Measurements from ENCODE around the gene GATA5. TPM values are rescaled to one million over a fixed set of nuclear protein-coding genes. Genes with fewer than 3 reads are reported as not detected.

The GATA5 gene
- polyA plus RNA-seq, 1 experiment, result not detected

GRCh38 chr20:62501801-62502495, 26.2 kb upstream of the GATA5 start:
- ChIA-PET CTCF (no interaction called here), POLR2A (no interaction called here)
- H3K9me3 ChIP-seq (ENCODE audit: control insufficient read depth, insufficient read depth, low read length), result no peaks in the 10 kb centered on the region; the same call in 1 of the 2 replicates
- H3K4me3 ChIP-seq (ENCODE audit: low read depth, low read length), result no peak overlapping the region
- peaks cover 5% of the 10 kb centered on the region for H3K27me3 ChIP-seq (ENCODE audit: control insufficient read depth, insufficient read depth, low read length)
- no peak for TF ChIP-seq CTCF (IDR thresholded peaks at IDR 0.05; ENCODE audit: low read depth, low read length)
- no peak for DNase-seq (ENCODE audit: low read depth, low spot score)
- H3K27ac ChIP-seq (ENCODE audit: low read depth, low read length), result no peak overlapping the region

GRCh38 chr20:62500237-62500864, 24.6 kb upstream of the GATA5 start:
- Histone ChIP-seq H3K27ac (ENCODE audit: low read depth, low read length) (no peak overlapping the region), H3K4me3 (ENCODE audit: low read depth, low read length) (no peak overlapping the region), H3K9me3 (ENCODE audit: control insufficient read depth, insufficient read depth, low read length) (no peaks in the 10 kb centered on the region; the same call in 1 of the 2 replicates), H3K27me3 (ENCODE audit: control insufficient read depth, insufficient read depth, low read length) (peaks cover 5% of the 10 kb centered on the region)
- POLR2A ChIA-PET, result interaction anchor here (0.6 kb wide), 1 partner anchor 201 kb away, joined by 3 read pairs; no protein-coding TSS in a partner anchor
- peak; percentile 75 for TF ChIP-seq CTCF (IDR thresholded peaks at IDR 0.05; ENCODE audit: low read depth, low read length)
- CTCF ChIA-PET, result interaction anchor here (0.6 to 1.9 kb wide), 14 partner anchors 11 to 346 kb away, joined by 3 to 18 read pairs (median 4); partner anchors contain the start of gene RPS21
- no peak for DNase-seq (ENCODE audit: low read depth, low spot score)

GRCh38 chr20:62499758-62500236, 24.0 kb upstream of the GATA5 start:
- no peaks in the 10 kb centered on the region; the same call in 1 of the 2 replicates for H3K9me3 ChIP-seq (ENCODE audit: control insufficient read depth, insufficient read depth, low read length)
- peaks cover 5% of the 10 kb centered on the region for H3K27me3 ChIP-seq (ENCODE audit: control insufficient read depth, insufficient read depth, low read length)
- no peak for DNase-seq (ENCODE audit: low read depth, low spot score)
- POLR2A ChIA-PET, result interaction anchor here (0.6 kb wide), 1 partner anchor 201 kb away, joined by 3 read pairs; no protein-coding TSS in a partner anchor
- no peak overlapping the region for H3K4me3 ChIP-seq (ENCODE audit: low read depth, low read length)
- H3K27ac ChIP-seq (ENCODE audit: low read depth, low read length), result no peak overlapping the region
- no peak for TF ChIP-seq CTCF (IDR thresholded peaks at IDR 0.05; ENCODE audit: low read depth, low read length)
- CTCF ChIA-PET, result interaction anchor here (0.6 to 1.9 kb wide), 15 partner anchors 10 to 346 kb away, joined by 3 to 18 read pairs (median 4); partner anchors contain the start of gene RPS21

- H3K4me3 ChIP-seq (ENCODE audit: low read depth, low read length), result no peak overlapping the region
- TF ChIP-seq CTCF (IDR thresholded peaks at IDR 0.05; ENCODE audit: low read depth, low read length), result no peak
- H3K27ac ChIP-seq (ENCODE audit: low read depth, low read length), result no peak overlapping the region
- DNase-seq (ENCODE audit: low read depth, low spot score), result no peak
- no peaks in the 10 kb centered on the region; the same call in 1 of the 2 replicates for H3K9me3 ChIP-seq (ENCODE audit: control insufficient read depth, insufficient read depth, low read length)
- CTCF ChIA-PET, result interaction anchor here (1.1 to 1.9 kb wide), 2 partner anchors 11 to 119 kb away, joined by 4 to 18 read pairs; no protein-coding TSS in a partner anchor
- POLR2A ChIA-PET, result no interaction called here
- peaks cover 9% of the 10 kb centered on the region for H3K27me3 ChIP-seq (ENCODE audit: control insufficient read depth, insufficient read depth, low read length)
Measured at GRCh38 chr20:62498874-62499273, 23.1 kb upstream of the GATA5 start.
